Anterior cingulate cortex (tissue), 58 donors: Measurements from ENCODE around the gene PRIM2.
"Not testable (repeated sequence)": the region's sequence is repeated elsewhere in the genome, so short reads cannot be mapped to it uniquely, and the experiment has no call there.

Experiments
- DNase-seq, 58 donors: peaks; one replicate each; lab custom pipeline; 2025; lab: John Stamatoyannopoulos, UW

PRIM2 gene

DNA sequence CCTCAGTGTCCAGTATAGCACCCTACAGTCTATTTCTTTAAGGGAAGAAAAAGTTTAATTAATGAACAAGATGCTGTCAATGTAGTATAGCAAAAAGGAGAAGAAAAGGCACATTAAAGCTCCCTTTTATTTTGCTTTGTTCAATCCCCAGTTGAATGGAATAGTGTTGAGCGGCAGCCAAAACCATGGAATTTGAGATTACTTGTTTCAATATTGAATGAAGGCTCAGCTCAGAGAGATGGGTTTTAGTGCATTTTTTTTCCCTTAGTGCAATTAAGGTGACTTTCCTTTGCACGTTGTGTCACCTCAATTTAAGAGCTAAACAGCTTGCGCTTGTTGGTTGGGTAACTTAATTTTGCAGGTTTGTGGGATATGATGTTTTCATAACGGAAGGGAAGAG lies 254.7 kb downstream of the PRIM2 start:
- not testable (repeated sequence) for DNase-seq

DNA sequence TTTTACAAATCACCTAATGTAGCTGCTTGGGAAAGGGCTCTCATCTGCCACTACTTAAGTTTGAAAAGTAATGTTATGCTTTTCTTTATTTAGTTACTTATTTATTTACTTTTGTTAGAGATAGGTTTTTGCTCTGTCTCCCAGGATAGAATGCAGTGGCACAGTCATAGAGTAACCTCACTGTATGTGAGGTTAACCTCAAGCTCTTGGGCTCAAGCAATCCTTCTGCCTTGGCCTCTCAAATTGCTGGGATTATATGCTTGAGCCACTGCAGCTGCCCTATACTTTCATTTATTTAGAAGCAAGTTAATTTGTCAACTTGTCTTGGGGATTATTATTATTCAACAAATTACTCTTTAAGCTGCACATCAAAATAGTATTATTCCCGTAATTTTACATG lies 255.4 kb downstream of the PRIM2 start:
- not testable (repeated sequence) for DNase-seq

DNA sequence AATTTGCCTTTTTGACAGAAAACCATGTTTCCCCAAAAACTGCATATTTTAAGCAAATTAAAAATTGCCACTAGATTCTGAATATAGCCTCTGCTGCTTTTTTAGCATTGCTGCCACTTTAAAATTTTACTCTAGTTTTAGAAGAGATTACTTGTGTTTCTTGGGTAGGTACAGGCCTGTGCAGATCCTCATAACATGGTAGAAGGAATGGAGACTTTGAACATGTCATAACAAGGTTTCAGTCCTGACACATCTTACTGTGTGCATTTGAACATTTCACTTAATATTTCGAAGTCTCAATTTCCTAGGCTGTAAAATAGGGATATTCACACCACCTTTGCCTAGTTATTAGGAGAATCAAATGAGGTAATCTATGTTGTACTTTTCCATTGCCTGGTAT lies 259.6 kb downstream of the PRIM2 start:
- DNase-seq = not testable (repeated sequence)

GRCh38 chr6:57579489-57579888 lies 262.1 kb downstream of the PRIM2 start:
- DNase-seq = not testable (repeated sequence)

GRCh38 chr6:57581586-57581985 lies 264.2 kb downstream of the PRIM2 start:
- DNase-seq = not testable (repeated sequence)

DNA sequence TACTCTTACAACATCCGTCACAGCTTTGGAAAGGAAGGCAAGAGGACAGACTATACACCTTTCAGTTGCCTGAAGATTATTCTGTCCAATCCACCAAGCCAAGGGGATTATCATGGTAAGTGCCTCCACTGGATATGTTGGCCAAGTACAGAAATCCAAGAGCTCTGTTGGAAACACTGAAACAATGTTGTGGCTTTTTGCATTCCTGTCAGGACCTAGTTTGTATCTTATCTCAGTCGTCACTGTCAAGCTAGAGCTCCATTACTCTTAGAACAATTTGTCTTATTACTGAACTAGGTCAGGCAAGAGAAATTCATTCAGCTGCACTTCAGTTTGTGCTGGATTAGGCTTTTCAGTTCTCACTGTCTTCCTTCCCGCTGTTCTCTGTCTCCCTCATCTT lies 283.7 kb downstream of the PRIM2 start:
- DNase-seq = not testable (repeated sequence)

GRCh38 chr6:57605303-57605702 lies 287.9 kb downstream of the PRIM2 start:
- DNase-seq = not testable (repeated sequence)

DNA sequence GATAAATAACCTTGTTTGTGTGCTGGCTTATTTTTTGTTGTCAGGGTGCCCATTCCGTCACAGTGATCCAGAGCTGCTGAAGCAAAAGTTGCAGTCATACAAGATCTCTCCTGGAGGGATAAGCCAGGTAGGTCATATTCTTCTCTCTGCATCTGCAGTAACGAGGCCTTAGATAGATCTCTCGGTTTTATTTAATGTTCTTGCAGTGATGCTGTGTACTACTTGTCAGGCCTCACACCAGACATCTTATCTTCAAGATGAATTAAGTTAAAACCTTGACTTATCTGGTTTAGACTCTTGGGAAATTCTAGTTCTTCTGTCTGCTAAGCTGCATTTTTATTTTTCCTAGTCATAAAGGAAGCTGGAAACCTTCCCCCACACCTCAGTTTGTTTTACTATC lies 288.9 kb downstream of the PRIM2 start:
- not testable (repeated sequence) for DNase-seq

DNA sequence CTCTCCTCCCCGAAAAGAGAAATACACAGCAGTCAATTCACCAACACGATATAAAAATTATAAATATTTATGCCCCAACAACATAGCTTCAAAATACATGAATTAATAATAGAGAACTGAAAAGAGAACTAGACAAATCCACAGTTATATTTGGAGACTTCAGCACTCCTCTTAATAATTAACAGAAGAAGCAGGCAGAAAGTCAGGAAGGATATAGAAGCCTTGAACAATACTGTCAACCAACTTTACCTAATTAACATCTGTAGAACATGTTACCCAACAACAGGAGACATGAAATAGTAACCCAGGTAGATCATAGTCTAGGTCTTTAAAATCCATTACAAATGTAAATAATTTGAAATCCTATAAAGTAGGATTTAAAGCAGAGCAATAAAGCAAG lies 293.2 kb downstream of the PRIM2 start:
- DNase-seq = not testable (repeated sequence)

GRCh38 chr6:57618959-57619358 lies 301.5 kb downstream of the PRIM2 start:
- not testable (repeated sequence) for DNase-seq

DNA sequence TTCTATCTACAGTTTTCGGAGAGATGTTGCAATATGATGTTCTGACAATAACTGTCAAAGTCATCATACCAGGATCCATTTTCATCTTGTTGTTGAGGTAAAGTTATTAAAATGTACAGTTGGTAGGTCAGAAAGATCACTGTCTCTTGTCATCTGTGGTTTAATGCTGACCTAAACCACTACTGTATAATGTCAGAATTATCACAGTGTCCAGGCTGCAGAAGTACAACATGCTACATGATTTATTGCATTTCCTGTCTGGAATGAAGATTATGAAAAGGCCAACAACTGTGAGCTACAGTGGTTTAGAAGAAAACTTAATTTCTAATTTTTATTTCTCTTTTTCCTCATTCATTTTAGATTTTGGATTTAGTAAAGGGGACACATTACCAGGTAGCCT lies 314.3 kb downstream of the PRIM2 start:
- DNase-seq = not testable (repeated sequence)

- DNase-seq = not testable (repeated sequence)
Observed at GRCh38 chr6:57658526-57658925, 341.1 kb downstream of the PRIM2 start.

DNA sequence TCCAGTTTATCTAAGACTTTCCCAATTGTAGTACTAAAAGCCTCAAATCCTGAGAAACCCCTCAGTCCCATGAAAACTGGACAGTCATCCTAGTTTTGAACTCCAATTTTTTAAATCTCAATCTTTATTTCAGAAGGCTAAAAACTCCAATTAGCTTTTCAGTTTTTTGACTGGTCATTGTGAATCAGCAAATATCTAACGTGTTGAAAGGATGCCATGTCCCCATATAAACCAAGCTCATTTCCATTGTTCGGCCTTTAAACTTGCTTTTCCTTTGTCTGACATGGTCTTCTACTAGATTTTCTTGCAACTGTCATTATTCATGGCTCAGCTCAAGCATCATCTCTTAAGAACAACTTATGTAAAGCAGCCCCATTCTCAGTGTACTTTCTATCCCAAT lies 342.4 kb downstream of the PRIM2 start:
- not testable (repeated sequence) for DNase-seq

- DNase-seq = not testable (repeated sequence)
Observed at GRCh38 chr6:57660940-57661339, 343.5 kb downstream of the PRIM2 start.

GRCh38 chr6:57668108-57668507 lies 350.7 kb downstream of the PRIM2 start:
- not testable (repeated sequence) for DNase-seq

DNA sequence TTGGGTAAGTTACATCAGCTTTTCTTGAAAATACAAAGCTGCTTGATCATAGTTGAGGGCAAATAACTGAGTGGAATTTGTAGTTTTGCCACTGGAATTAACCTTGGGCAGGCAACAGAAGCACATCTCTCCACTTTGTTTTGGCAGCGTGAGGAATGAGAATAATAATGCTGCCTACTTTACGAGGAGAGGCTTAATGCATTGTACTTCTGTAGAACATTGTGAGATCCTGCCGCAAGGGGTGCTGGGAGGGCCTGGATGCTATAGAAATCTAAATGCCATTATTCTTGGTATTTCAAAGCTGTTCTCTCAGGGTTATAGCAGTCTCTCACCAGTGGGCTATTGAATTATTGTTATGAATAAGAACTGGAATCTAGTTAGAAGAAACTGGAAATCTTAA lies 353.8 kb downstream of the PRIM2 start:
- DNase-seq = not testable (repeated sequence)

DNA sequence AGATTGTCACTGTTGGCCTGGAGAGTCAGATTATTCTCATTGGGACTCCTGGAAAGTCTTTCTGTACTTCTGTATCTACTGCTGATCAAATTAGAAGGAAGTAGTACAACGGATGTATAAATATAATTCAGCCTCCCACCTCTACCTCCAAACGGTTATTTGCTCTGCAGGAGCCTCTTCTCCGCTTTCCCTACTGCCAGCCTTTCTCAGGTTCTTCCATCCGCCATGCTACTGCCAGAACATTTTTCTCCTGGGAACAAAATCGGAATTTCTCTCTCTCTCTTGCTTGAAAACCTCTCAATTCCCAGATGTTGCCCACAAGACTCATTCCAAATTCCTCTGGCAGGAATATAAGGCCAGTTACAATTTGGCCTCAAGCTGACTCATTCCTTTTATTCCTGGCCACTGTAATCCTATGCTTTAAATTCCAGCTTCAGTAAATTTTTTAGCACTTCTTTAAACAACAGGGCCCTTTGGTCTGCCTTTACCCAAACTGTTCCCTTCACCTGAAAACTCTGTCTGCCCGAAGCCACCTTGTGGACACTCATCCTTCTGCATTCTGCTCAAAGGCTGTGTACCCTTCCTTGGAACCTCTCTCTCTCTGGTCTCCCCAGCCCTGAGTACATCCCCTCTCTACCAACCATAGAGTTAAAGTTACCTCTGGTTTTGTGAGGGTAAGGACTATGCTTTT lies 354.7 kb downstream of the PRIM2 start:
- not testable (repeated sequence) for DNase-seq

DNA sequence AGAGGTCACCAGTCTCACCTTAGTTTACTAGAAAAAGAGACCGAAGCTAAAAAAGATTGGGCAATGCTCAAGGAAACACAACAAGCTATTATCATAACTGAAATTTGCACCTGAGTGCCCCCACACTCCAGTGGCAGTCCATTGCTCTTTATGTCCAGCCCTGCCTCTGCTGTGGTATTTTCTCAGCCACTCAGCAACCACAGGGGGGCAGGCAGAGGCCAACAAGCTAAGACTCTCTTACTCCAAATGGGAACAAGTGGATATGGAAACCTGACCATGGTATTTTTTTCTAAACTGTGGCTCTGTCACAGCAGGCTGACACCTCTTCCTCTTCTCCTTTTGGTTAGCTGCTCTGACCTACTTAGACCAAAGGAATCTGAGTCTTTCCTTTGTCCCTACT lies 355.9 kb downstream of the PRIM2 start:
- DNase-seq = not testable (repeated sequence)

DNA sequence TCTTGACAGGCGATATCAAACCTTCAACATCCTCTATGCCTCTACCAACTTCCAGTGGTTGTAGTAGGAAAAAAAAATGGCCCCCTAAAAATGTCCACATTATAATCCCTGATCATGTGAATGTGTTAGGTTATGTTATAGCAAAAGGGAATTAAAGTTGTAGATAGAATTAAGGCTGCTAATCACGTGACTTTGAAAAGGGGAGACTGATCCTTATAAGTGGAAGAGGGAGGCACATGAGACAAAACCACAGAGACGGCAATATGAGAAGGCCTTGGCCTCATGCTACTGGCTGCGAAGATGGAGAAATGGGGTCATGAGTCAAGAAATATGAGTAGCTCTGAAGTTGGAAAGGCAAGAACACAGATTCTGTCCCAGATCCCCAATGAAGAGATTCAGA lies 358.0 kb downstream of the PRIM2 start:
- not testable (repeated sequence) for DNase-seq

DNA sequence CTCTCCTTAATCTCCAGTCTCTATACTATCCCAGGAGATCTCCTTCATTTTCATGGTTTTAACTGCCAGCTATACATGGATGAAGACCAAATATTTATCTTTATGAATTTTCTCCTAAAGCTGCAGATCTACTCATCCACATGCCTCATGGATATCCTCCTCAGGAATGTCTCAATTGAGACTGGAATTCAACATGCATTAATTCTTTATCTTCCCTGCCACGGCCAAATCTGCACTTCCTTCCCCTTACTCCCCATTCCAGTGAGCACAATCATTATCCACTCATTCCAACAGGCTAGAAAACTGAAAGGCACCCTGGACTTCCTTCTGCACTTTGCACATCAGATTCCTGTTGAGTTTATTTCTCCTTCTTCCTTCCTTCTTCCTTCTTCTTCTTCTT lies 379.0 kb downstream of the PRIM2 start:
- DNase-seq = not testable (repeated sequence)
